GM19395 (cell line): ENCODE data around the gene MOB1A.
A peak's percentile ranks its signal among the peaks of the same experiment; 100 is the strongest.
"Not testable (repeated sequence)": the region's sequence is repeated elsewhere in the genome, so short reads cannot be mapped to it uniquely, and the experiment has no call there.

Experiments
- ATAC-seq: cut with Tn5 transposase; IDR thresholded peaks from one replicate; pipeline ENCODE4 v1.9.1; 2021; ENCODE audit warnings: mild to moderate bottlenecking, moderate library complexity; ENCODE audit not compliant: unreplicated experiment

MOB1A gene

DNA sequence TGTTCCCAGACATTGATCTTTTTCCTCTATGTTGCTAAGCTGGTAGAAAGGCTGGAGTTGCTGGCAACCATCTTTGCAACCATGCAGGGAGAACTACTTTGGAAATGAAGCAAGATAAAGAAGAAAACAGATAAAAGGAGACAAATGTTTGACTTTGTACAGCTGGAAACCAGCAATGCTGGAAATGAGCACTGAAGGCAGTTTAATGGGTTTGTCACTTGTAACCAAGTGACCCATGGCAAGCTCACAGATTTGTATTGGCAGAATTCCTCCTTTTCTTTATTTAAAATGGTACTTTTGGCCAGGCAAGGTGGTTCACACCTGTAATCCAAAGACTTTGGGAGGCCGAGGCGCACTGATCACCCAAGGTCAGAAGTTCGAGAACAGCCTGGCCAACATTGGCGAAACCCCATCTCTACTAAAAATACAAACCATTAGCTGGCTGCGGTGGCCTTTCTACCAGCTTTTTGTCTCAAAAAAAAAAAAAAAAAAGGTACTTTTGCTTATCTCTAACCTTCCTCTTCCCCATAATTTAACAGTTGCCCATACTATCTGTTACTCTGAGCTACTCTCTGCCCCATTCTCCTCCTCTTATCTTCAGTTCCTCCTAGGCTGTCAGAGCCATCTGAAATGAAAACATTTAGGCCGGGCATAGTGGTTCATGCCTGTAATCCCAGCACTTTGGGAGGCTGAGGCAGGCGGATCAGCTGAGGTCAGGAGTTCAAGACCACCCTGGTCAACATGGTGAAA, 28.9 kb downstream of the MOB1A start:
- no peak for ATAC-seq

DNA sequence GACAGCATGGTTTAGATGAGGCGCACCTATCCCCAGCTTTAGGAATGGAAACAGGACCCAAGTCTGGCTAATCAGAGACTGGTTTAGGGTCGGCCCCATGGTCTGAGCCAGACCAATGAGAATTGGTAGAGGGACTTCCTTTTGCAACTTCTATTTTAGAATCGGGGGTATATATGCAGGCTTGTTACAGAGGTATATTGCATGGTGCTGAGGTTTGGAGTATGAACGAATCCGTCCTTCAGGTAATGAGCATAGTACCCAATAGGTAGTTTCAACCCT, 29.5 kb downstream of the MOB1A start:
- no peak for ATAC-seq

DNA sequence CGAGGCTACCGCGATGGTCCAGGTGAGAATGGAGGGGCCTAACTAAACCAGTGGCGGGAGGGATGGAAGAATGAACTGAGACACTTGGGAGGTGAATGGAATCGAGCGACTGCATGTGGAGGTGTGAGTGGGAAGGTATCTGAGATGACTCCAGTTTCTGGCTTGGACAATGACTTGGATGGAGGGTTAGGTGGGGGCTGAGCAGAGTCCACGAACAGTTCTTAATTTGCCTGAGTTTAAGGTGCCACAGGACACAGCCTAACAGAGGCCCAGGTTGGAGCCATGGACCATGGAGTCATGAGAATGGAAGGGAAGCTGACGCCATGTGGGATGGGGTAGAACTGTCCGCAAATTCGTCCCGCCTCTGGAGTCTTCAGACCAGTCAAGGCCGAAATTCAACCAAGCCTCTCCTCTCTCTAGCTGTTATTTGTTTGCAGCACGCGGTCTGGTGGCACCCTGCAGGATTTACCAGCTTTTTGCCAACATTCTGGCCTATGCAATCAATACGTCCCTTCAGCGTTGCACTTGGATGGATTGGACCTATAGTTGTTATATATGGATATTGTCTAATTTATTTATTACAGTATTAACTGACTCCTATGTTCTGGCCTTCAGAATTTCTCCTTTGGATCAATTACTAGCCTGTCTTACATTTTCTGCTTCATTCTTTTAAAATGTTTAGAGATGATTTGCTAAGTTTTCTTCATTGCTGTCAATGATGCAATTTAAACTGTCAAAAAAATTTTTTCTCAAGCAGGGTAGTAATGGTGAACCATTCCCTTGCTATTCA, 30.0 kb downstream of the MOB1A start:
- ATAC-seq: no peak

DNA sequence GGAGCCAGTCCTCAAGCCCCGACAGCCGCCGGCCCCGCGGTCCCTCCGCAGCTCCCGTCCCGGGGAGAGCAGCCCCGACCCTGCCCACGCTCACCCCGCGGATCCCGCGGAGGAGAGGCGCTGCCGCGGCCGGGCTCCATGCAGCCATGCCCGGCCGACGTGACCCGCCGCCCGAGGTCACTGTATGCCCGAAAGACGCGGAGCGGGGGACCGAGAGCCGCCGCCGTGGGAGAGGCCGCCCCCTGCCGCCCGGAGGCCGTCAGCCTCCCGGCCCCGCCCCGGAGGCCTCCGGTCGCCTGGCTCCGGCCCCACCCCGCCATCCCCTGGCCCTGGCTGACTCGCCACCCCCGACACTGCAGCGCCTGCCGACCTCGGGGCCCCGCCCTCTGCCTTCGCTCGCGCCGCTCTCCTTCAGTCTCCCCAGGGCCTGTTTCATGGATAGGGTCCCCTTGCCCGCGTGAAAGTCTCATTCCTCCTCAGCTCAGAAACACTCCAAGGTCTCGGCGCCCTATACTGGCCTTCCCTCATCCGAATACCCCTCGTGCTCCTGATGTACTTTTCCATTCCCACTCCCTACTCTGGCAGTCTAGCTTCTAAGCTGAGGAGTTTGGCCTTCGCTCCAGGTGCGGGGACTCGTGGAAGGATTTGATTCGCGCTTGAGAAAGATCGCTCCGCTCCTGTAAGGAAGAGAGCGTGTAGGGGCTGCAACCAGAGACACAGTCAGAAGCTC, 30.8 kb downstream of the MOB1A start, which contains the start of gene BOLA3:
TSS of gene BOLA3 (minus strand) at position 186 of the 730 bp plus-strand sequence. CDS start at position 148, 38 bp downstream.
- ATAC-seq: peak; percentile 88

DNA sequence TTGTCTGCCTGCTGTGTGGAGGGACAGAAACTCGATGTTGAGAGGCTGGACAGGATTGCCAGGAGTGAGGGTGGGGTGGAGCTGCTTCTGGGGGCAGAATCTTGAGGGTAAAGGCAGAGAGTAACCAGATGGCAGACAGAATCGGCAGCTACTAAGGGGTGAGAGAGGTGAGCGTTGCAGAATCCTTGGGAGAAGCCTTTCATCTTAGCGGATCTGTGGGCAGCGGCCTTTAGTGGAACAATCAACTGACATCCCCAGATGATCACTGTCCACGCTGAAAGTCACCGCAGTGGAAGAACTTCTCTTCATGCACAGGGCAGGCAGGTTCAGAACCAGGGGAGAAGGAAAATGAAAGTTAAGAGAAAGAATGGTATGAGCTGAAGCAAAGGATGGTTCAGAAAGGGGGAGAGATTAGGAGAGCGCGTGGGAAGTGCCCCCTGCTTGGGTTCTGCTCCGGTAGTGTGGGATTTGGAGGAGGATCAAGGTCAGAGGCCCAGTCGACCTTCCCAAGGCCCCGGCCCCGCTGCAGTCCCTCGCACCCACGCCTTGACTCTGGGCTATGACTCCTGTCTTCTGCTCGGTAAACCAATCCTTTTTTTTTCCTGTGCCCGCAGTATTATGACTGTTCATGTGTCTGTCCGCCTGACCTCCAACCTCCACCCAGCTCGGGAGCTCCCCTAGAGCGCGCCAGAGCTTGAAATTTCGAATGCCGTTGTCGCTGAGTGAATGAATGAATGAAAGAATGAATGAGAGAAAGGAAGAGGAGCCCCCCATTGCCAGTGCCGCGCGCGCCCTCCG, 31.6 kb downstream of the MOB1A start:
- ATAC-seq: peak; percentile 45

DNA sequence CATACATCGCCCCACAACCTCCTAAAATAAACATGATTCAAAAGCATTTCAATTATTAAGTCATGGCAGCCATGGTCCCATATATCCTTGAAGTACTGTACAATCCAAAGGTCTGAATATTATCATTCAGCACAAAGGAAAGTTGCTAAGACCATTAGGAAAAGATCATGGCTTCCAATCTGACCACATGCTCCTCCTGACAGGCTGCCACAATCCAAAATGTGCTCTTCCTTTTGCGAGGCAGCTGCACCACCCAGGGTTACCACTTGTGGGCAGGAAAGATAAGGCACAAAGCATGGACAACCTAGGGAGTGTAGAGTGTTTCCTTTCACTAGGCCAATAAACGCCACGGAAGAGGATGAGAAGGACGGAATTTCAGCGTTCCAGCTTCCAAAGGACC, 36.3 kb downstream of the MOB1A start:
- no peak for ATAC-seq

DNA sequence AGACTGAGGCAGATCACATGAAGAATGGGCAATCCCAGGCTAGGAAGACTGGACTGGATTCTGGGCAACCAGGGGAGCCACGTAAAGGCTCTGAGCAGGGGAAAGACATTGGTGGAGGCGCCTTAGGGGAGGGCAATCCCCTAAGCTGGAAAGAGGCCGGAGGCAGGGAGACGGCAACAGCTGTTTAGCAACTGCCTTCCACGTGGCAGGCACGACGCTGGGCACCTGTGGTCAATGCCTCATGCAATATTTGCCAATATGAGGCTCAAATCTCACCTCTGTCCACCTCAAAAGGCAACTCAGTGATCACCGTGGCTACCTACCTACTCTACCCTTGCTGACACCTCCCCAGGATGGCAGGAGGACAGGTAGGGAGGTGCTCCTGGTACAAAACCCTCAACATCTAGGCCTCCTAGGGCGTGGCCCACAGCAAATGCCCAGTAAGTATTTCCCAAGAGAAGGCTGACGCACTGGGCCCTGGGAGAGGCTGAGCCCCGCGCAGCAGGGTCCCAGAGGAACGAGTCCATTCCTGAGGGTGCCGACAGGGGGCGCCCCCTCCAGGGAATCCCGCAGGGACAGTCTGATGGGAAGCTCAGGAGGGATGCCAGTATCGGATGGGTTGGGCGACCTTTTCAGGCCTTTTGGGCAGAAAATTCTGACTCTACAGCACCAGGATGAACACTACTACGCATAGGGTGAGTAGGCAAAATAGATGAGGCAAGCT, 39.9 kb downstream of the MOB1A start:
- ATAC-seq: no peak

DNA sequence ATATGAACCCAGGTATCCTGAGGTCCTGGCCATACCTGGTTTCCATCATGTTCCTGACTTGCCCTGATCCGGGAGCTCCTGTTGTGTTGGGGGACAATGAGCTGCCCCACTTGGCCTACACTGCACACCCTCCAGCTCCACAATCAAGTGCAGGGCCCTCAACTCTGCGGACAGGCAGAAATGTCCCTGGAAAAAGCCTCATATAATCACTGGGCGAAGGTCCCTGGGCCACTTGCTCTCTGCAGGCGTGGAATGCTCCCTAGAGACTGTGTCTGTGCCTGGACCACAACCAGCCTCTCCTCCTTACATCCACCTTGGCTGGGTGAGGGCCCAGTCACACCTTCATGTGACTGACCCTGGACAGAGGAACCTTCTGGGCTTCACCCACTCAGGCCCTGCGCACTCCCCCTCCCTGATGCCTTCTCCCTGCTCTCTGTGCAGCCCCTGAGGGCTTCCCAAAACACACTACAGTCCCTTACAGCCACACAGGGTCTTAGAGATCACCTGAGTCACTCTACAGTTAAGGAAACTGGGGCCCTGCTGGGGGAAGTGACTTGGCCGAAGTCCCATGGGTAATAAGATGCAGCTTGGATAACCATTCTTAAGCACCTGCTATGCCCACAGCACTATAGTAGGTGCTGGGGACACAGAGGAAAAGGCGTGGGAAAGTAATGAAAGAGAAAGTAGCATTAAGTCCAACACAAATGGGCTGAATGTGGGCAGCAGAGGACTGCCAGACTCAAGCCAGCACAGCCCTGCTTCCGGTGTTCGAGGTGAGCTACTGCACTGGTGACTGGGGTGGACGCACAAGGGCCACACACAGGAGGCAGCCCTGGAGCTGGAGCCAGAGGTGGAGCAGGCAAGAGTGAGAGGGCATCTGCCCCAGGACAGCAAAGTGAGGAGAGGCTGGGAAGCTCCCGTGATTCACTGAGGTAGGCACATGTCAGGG, 40.8 kb downstream of the MOB1A start:
- ATAC-seq: no peak

DNA sequence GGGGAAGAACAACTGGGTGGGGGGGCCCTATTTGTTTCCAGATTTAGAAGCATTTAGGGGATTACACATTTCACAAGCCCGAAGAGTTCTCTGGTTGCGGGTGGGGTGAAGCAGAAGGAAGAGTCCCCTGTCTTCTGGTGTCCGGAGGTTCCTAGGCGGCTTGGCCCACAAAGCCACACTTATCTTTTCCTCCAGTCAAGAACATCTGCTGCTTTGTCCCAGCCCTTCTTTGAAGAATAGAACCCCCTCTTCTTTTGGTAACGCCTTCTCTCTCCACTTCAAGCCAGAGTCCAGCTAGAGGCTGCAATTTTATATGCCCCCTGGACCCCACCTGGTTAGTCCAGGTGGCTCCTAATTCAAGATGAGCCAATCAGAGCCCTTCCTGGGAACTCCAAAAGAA, 46.8 kb downstream of the MOB1A start:
- no peak for ATAC-seq

DNA sequence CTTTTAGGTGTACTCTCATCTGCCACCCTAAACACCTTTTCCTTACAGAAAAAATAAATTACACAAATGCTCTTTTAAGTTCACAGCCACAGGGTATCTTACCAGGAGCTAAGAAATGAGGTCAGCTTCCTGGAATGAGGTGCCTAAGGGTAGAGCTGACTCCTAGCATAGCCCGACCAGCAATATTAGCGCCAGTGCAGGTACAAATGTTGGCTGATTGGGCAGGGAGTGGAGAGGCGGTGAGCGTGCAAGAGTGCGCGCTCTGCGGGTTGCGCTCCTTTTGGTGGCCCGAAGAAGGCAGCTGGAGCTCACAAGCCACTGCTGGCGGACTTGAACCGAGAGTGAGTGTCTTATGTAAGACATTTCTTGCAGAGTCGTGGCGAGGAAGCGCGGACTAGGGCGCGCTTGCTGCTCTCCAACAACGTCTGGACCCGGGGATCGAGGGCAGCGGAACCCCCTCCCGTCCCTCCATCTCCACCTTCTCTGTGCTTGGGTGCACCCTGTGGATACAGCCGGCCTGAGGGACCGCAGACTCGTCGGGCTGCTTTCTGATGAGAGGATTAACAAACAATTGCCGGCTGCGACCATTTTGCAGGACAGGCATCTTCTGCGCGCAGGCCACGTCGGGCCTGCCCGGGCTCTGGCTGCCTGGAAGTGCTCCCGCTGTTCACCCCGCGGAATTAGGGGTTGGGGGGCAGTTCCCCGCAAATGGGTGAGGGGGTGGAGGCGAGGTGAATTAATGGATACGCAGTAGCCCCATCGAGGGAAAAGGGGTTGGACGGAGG, 48.3 kb downstream of the MOB1A start:
- no peak for ATAC-seq

DNA sequence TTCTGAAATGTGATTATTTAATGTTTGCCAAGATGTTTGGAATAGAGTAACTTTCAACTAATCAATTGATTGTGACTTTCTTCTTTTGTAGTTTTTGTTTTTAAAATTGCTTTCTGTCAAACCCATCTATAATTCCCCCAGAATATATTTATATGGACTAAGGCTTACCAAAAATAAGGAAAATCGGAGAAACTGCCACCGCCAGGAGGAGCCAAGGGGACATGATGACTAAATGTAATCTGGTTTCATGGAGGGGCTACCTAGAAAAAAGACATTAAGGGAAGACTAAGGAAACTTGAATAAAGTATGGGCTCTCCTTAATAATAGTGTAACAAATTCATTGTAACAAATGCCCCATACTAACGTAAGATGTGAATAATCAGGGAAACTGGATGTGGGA, 50.5 kb downstream of the MOB1A start:
- ATAC-seq: no peak

DNA sequence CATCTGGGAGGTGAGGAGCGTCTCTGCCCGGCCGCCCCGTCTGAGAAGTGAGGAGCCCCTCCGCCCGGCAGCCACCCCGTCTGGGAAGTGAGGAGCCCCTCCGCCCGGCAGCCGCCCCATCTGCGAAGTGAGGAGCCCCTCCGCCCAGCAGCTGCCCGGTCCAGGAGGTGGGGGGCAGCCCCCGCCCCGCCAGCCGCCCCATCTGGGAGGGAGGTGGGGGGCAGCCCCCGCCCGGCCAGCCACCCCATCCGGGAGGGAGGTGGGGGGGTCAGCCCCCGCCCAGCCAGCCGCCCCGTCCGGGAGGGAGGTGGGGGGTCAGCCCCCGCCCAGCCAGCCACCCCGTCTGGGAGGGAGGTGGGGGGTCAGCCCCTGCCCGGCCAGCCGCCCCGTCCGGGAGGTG, 54.7 kb downstream of the MOB1A start:
- ATAC-seq: not testable (repeated sequence)

DNA sequence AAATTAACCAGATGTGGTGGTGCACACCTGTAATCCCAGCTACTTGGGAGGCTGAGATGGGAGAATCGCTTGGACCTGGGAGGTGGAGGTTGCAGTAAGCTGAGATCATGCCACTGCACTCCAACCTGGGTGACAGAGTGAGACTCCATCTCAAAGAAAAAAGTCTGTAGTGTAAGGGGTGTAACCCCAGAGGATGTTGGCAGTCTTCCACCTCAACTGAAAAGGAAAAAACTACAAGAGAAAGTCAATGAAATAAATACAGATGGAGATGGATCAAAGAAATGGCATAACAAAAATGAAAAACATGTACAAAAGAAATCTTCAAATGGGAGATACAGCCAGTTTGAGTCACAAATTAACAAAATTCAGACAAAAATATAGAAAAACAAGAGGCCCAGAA, 56.8 kb downstream of the MOB1A start:
- not testable (repeated sequence) for ATAC-seq

DNA sequence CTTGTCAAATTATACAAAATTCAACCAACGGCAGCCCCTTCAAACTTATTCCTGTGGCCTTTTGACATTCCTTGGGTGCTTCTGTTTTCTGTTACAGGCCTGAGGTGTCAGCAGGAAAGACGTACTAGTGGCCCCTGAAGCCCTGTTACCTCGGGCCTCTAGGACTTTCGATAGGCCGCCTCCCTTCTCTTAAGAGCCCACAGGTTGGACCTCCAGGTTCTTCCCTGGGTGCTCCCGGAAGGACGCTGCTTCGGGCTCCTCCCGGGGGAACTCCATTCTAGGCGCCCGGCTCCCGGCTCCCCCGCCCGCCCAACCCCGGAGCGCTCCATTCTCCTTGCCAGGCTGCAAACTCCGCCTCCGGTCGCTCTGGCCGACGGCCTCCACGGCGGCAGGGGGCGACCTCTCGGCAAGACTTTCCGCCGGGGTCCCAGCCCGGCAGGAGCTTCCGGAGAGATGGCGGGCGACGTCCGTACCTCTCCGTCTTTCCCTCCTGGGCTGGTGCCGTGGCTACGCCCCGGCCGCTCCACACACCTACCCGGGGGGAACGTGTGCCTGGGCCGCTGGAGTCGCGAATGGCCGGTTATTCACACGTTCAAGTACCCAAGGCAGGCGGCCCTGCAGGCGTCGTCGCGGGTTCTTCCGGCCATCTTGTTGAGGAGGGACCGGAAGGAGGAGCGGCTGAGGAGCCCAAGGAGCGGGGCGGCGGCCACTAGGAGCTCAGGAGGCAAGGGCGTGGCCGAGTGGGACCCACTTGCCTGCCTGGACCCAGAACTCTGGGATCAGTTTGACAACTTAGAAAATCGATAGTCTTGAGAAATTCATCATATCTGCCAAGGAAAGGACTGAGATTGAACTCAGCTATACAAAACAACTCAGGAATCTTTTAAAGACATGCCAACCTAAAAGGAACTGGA, 58.5 kb downstream of the MOB1A start:
- peak; percentile 97 for ATAC-seq

DNA sequence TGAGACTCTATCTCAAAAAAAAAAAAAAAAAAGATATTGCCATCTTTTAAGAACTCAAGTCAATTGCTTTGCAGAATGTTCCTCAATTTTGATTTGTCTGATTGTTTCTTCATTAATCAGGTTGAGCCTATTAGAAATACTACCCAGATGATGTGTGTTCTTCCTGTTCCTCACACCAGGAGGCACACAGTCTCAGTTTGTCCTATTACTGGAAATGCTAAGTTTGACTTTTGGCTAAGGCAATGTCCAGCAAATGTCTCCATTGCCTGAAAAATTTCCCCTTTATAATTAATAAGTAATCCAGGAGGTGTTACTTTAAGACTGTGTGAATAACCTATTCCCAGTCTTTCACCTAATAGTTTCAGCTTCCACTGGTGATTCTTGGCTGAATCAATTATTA, 59.3 kb downstream of the MOB1A start:
- ATAC-seq: no peak

DNA sequence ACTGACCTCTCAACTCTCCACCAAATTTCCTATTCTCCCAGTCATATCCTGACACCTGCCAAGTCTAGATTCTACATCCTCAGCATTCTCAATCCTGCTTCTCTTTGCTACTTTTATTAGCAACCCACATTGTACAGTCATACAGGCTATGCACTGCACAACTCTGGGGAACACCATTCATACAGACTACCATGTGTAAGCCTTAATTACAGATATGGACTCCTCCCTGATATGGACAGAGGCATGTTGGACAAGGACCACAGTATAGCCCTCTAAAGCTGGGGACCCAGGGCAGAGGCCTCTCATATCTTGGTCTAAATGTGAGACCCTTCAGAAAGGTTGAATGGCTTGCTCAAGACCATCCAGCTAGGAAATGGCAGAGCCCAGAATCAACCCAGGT, 67.3 kb downstream of the MOB1A start:
- ATAC-seq: no peak

DNA sequence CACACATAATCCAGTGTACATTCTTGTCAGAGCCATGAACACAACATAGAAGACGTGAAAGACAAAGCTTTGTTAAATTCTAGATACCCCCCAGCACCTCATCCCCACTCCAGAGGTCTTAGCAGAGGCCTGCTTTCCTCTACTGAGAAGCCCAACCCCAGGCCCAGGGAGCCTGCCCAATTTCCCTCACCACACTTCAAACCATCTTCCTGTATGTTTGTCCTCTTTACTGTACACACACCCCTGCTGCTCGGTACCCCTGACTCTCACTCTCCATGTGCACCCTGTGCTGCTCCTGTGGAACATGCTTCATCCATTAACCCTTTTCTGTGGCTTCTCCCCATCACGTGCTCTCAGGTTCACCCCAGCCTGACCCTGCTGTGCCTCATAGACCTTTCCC, 68.1 kb downstream of the MOB1A start:
- ATAC-seq: no peak
